RWPE1 (cell line): ENCODE data around the gene CCDC88B.

Source experiments
- CTCF ChIA-PET: fragments of 350-600 bp; sonication (Branson Sonifier 250); formaldehyde crosslinking; extraction: SDS; loops from one replicate; lab custom pipeline; 2021; lab: Yijun Ruan, JAX
- POLR2A ChIA-PET: fragments of 400-600 bp; formaldehyde crosslinking; extraction: SDS; loops from one replicate; lab custom pipeline; 2020; ENCODE audit warnings: antibody characterized with exemption; ENCODE audit not compliant: low non-redundant PET; lab: Yijun Ruan, JAX
- DNase-seq: peaks from one replicate; pipeline ENCODE4 v3.0.0; 2012; ENCODE audit warnings: low spot score
- H3K27ac ChIP-seq: fragments of 450-650 bp; 2 replicates; pipeline ENCODE4 v1.5.1; 2017
- CTCF ChIP-seq: fragments of 450-650 bp; conservative IDR thresholded peaks from 2 replicates; pipeline ENCODE4 v1.5.1; 2017; ENCODE audit warnings: low read depth, mild to moderate bottlenecking

CCDC88B gene

GRCh38 chr11:64317961-64318765 lies 21.8 kb upstream of the CCDC88B start, which contains the start of gene PRDX5:
PRDX5 (plus strand) TSS chr11:64318121; CDS start chr11:64318216, 95 bp downstream.
- ChIA-PET POLR2A (interaction anchor here (0.6 to 2.8 kb wide), 10 partner anchors 13 to 77 kb away, joined by 3 to 19 read pairs (median 8); partner anchors contain the start of genes ESRRA, FKBP2 and RPS6KA4), CTCF (interaction anchor here (0.6 to 3.2 kb wide), 13 partner anchors 14 to 371 kb away, joined by 3 to 22 read pairs (median 4); partner anchors contain the start of gene CATSPERZ)
- DNase-seq: peak; percentile 90
- peak; percentile 58 for TF ChIP-seq CTCF
- H3K27ac ChIP-seq: peak within 1 kb of the TSS; percentile 100

GRCh38 chr11:64318766-64319761 lies 20.9 kb upstream of the CCDC88B start:
- ChIA-PET CTCF (interaction anchor here (0.7 to 3.2 kb wide), 3 partner anchors 13 to 38 kb away, joined by 3 to 22 read pairs (median 5); no protein-coding TSS in a partner anchor), POLR2A (interaction anchor here (0.6 to 2.2 kb wide), 2 partner anchors 13 to 73 kb away, joined by 4 to 17 read pairs; no protein-coding TSS in a partner anchor)
- DNase-seq: no peak
- TF ChIP-seq CTCF: no peak
- peak overlapping the region; percentile 100 for H3K27ac ChIP-seq

- ChIA-PET CTCF (interaction anchor here (0.7 to 1.0 kb wide), 2 partner anchors 34 to 47 kb away, joined by 3 to 5 read pairs; no protein-coding TSS in a partner anchor), POLR2A (no interaction called here)
- no peak for DNase-seq
- TF ChIP-seq CTCF: no peak
- H3K27ac ChIP-seq: peak overlapping the region; percentile 100
Observed at GRCh38 chr11:64320556-64320955, 19.4 kb upstream of the CCDC88B start.

- POLR2A ChIA-PET: no interaction called here
- TF ChIP-seq CTCF: no peak
Observed at GRCh38 chr11:64321026-64321425, 19.0 kb upstream of the CCDC88B start.

GRCh38 chr11:64321533-64321932 lies 18.5 kb upstream of the CCDC88B start:
- DNase-seq: peak; percentile 71
- ChIA-PET POLR2A (no interaction called here), CTCF (interaction anchor here (1.7 to 2.9 kb wide), 2 partner anchors 10 to 21 kb away, joined by 6 to 11 read pairs; no protein-coding TSS in a partner anchor)
- peak overlapping the region; percentile 100 for H3K27ac ChIP-seq
- TF ChIP-seq CTCF: no peak

More at GRCh38 chr11:64321026-64321425, 19.0 kb upstream of the CCDC88B start:
- H3K27ac ChIP-seq: peak overlapping the region; percentile 100
- DNase-seq: no peak
- CTCF ChIA-PET: no interaction called here
